Kidney epithelial cell (primary cell): Measurements from ENCODE around the gene LAT. TPM values are rescaled to one million over a fixed set of nuclear protein-coding genes. Genes with fewer than 3 reads are reported as not detected.
"Not testable (repeated sequence)": the region's sequence is repeated elsewhere in the genome, so short reads cannot be mapped to it uniquely, and the experiment has no call there.

Source experiments
- DNase-seq: peaks from one replicate; pipeline ENCODE4 v3.0.0-alpha.2; 2010; ENCODE audit warnings: low read depth
- H3K27me3 ChIP-seq: 2 replicates; pipeline ENCODE4 v1.6.0; 2011; ENCODE audit warnings: low read length; ENCODE audit not compliant: control insufficient read depth, insufficient read depth
- H3K36me3 ChIP-seq: 2 replicates; pipeline ENCODE4 v1.5.1; 2011; ENCODE audit warnings: low read length; ENCODE audit not compliant: control insufficient read depth, insufficient read depth
- H3K4me3 ChIP-seq: 2 replicates; pipeline ENCODE4 v1.5.1; 2011; ENCODE audit warnings: low read depth, mild to moderate bottlenecking, control low read depth, low read length
- total RNA-seq: library from RNA; depleted of rRNA; stranded (reverse); fragments of >200 nt; gene quantifications from 2 replicates; pipeline ENCODE4 v1.2.3, GENCODE V29; 2015
- TF ChIP-seq, protein P1 (sequence below): IDR thresholded peaks from 2 replicates; pipeline ENCODE4 v1.5.1; 2011; ENCODE audit warnings: mild to moderate bottlenecking, moderate library complexity, low read length, control low read depth, inconsistent platforms; ENCODE audit not compliant: insufficient read depth, poor library complexity, severe bottlenecking

Gene LAT
- total RNA-seq, 1 donor from 2014 or later = 2.9 TPM

DNA sequence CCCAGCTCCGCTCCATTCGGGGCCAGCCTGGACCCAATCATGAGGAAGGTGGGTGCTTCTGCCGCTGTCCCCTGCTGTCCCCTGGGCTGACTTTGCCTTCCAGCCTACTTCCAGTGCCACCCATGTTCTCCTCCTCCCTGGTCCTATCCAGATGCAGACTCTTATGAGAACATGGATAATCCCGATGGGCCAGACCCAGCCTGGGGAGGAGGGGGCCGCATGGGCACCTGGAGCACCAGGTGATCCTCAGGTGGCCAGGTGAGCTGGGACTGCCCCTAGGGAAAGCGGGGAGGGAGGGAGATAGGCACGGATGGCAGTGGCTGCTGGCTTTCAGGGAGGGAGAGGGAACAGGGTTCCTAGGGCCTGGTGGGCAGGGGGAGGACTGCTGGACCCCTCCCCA lies 46.1 kb upstream of the LAT start:
- Histone ChIP-seq H3K36me3 (no peaks in the 10 kb centered on the region), H3K4me3 (no peak overlapping the region), H3K27me3 (no peaks in the 10 kb centered on the region)
- no peak for DNase-seq
- TF ChIP-seq, protein P1, sequence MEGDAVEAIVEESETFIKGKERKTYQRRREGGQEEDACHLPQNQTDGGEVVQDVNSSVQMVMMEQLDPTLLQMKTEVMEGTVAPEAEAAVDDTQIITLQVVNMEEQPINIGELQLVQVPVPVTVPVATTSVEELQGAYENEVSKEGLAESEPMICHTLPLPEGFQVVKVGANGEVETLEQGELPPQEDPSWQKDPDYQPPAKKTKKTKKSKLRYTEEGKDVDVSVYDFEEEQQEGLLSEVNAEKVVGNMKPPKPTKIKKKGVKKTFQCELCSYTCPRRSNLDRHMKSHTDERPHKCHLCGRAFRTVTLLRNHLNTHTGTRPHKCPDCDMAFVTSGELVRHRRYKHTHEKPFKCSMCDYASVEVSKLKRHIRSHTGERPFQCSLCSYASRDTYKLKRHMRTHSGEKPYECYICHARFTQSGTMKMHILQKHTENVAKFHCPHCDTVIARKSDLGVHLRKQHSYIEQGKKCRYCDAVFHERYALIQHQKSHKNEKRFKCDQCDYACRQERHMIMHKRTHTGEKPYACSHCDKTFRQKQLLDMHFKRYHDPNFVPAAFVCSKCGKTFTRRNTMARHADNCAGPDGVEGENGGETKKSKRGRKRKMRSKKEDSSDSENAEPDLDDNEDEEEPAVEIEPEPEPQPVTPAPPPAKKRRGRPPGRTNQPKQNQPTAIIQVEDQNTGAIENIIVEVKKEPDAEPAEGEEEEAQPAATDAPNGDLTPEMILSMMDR = no peak

DNA sequence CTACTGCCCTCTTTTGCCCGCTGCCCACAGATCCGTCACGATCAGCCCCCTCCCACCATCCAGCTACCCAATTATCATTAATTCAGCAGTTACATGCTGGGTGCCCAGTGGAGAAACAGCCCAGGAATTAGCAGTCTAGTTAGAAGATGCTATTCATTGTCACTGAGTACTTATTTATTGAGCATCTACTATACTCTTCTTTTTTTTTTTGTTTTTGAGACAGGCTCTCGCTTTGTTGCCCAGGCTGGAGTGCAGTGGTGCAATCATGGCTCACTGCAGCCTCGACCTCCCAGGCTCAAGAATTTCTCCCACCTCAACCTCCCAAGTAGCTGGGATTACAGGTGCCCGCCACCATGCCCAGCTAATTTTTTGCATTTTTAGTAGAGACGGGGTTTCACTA lies 45.0 kb upstream of the LAT start:
- H3K4me3 ChIP-seq, H3K27me3 ChIP-seq, H3K36me3 ChIP-seq, DNase-seq: not testable (repeated sequence)

DNA sequence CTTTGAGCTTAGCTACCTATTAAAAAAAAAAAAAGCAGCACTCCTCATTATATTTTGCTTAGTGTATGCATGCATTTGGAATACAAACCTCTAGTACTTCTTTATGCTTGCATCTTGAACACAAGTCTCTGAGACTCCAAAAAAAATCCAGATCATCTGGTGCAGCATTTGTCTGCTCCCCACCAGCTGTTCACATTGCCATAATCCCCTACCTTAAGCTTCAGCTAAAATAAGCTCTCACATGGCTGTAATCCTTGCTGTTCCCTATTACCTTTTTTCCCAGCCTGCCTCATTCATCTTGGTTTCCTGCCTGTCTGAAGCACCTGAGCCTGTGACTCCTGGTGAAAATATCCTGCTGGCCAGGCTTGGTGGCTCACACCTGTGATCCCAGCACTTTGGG lies 41.6 kb upstream of the LAT start:
- TF ChIP-seq, protein P1 = no peak
- Histone ChIP-seq H3K36me3 (no peaks in the 10 kb centered on the region), H3K27me3 (no peaks in the 10 kb centered on the region), H3K4me3 (no peak overlapping the region)
- DNase-seq = no peak

DNA sequence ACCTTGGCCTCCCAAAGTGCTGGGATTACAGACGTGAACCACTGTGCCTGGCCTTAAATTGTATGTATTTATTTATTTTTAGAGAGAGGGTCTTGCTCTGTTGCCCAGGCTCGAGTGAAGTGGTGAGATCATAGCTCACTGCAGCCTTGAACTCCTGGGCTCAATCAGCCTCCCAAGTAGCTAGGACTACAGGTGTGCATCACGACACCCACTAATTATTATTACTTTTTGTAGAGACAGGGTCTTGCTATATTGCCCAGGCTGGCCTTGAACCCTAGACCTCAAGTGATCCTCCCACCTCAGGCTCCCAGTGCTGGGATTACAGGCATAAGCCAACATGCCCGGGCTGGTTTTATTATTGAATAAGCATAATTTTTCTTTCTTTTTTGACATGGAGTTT lies 38.2 kb upstream of the LAT start:
- TF ChIP-seq, protein P1 = no peak
- no peaks in the 10 kb centered on the region for H3K27me3 ChIP-seq
- H3K36me3 ChIP-seq = no peaks in the 10 kb centered on the region
- no peak overlapping the region for H3K4me3 ChIP-seq
- no peak for DNase-seq

DNA sequence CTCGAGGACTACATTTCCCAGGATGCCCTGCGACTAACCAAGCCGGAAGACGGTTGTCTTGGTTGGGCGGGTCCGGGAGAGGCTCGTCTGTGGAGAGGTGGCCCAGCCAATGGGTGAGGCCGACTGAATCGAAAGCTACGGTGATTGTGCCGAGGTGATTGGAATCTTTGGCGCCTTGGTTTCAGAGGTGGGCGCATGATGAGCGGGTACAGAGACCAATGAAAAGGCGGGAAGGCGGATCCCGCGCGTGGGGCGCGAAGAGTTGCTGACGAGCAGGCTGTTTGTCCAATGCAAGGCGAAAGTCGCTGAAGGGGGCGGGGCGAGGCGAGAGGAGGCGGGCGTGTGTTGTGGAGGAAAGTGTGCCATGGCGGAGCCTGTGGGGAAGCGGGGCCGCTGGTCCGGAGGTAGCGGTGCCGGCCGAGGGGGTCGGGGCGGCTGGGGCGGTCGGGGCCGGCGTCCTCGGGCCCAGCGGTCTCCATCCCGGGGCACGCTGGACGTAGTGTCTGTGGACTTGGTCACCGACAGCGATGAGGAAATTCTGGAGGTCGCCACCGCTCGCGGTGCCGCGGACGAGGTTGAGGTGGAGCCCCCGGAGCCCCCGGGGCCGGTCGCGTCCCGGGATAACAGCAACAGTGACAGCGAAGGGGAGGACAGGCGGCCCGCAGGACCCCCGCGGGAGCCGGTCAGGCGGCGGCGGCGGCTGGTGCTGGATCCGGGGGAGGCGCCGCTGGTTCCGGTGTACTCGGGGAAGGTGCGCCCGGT lies 34.0 kb upstream of the LAT start, which contains the start of gene NFATC2IP:
NFATC2IP (plus strand) TSS at position 290 of the 762 bp plus-strand sequence; CDS start at position 365, 75 bp downstream.
- DNase-seq = peak; percentile 99
- peak within 1 kb of the TSS; percentile 73 for H3K4me3 ChIP-seq
- TF ChIP-seq, protein P1 = no peak
- no peaks in the 10 kb centered on the region for H3K36me3 ChIP-seq
- H3K27me3 ChIP-seq = no peaks in the 10 kb centered on the region

DNA sequence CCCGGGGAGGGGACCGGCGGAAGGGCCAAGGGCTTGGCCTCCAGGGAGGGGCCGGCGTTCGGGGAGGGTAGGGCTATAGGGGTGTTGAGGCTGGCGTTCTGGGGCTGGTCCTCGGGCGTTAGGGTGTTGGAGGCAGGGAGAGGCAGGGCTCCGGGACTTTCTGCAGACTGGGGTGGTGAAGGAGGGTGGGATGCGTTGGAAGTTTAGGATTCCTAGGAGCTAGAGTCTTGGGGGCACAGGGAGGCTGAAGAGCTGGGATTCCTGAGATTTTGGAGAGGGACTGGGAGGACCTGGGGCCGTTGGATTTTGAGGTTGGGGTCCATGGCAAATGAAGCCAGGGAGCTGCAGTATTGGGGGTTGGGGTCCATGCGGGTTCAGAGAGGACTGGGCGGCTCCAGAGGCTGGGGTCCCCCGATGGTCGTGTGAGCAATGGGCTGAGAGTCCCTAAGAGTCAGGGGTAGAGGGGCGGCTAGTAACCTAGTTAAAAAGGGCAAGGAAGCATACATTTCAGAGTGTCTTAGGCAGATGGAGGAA lies 33.4 kb upstream of the LAT start:
- DNase-seq = no peak
- TF ChIP-seq, protein P1 = no peak
- H3K36me3 ChIP-seq = no peaks in the 10 kb centered on the region
- H3K27me3 ChIP-seq = no peaks in the 10 kb centered on the region
- peak overlapping the region; percentile 73 for H3K4me3 ChIP-seq
